K562 (cell line): ENCODE data around the gene CCNDBP1. TPM values are rescaled to one million over a fixed set of nuclear protein-coding genes. Genes with fewer than 3 reads are reported as not detected.
A peak's percentile ranks its signal among the peaks of the same experiment; 100 is the strongest.

Experiments used
- CHCHD3 ChIP-seq: fragments of 250-450 bp; sonication (Bioruptor Pico); IDR thresholded peaks from 2 replicates; pipeline ENCODE4 v2.1.2; 2022; ENCODE audit warnings: mild to moderate bottlenecking
- HNRNPK ChIP-seq: fragments of 200-400 bp; formaldehyde crosslinking; IDR thresholded peaks from one replicate; pipeline ENCODE4 v1.6.1; 2018; ENCODE audit warnings: mild to moderate bottlenecking, low read depth, low read length; ENCODE audit not compliant: poor library complexity, severe bottlenecking
- HNRNPUL1 ChIP-seq: fragments of 200-400 bp; formaldehyde crosslinking; IDR thresholded peaks from 2 replicates; pipeline ENCODE4 v1.6.1; 2017; ENCODE audit warnings: low read length
- HOMEZ ChIP-seq: fragments of 250-450 bp; sonication (Bioruptor Pico); IDR thresholded peaks from 2 replicates; pipeline ENCODE4 v1.4.0; 2020; ENCODE audit warnings: mild to moderate bottlenecking, moderate library complexity
- ID3 ChIP-seq, 2 experiments: fragments of 250-450 bp in 1 of 2; fragments of 450-650 bp in 1 of 2; sonication (Bioruptor Pico) in 1 of 2; IDR thresholded peaks; 2 replicates each; pipeline versions ENCODE4 v1.6.1 to v1.8.0; 2016 to 2021; ENCODE audit warnings: mild to moderate bottlenecking in 2 of 2, moderate library complexity in 2 of 2, missing compliant biosample characterization in 1 of 2, missing genetic modification characterization in 1 of 2
- IRF1 ChIP-seq: sonication (generic); formaldehyde crosslinking; IDR thresholded peaks from 2 replicates; pipeline ENCODE4 v1.8.0; 2022; ENCODE audit warnings: missing genetic modification reagents, mild to moderate bottlenecking, borderline replicate concordance
- PKNOX1 ChIP-seq: fragments of 450-650 bp; IDR thresholded peaks from 2 replicates; pipeline ENCODE4 v1.6.1; 2016
- RBM17 ChIP-seq: fragments of 200-400 bp; formaldehyde crosslinking; IDR thresholded peaks from 2 replicates; pipeline ENCODE4 v1.6.1; 2017; ENCODE audit warnings: low read depth, mild to moderate bottlenecking, low read length, borderline replicate concordance
- RBM39 ChIP-seq: fragments of 200-400 bp; formaldehyde crosslinking; optimal IDR thresholded peaks from 2 replicates; pipeline ENCODE3; 2018; ENCODE audit warnings: low read depth, low read length
- STAT6 ChIP-seq: sonication (generic); formaldehyde crosslinking; IDR thresholded peaks from 2 replicates; pipeline ENCODE4 v1.8.1; 2023; ENCODE audit warnings: mild to moderate bottlenecking, missing genetic modification reagents
- TAF9B ChIP-seq: fragments of 450-650 bp; IDR thresholded peaks from 2 replicates; pipeline ENCODE4 v1.6.1; 2018; ENCODE audit warnings: mild to moderate bottlenecking; ENCODE audit not compliant: partially characterized antibody
- TAL1 ChIP-seq: fragments of 450-650 bp; IDR thresholded peaks from 2 replicates; pipeline ENCODE4 v1.6.1; 2016; ENCODE audit warnings: mild to moderate bottlenecking
- TEAD1 ChIP-seq, 2 experiments: fragments of 450-650 bp in 1 of 2; sonication (generic) in 1 of 2; formaldehyde crosslinking; IDR thresholded peaks; 2 replicates each; pipeline versions ENCODE4 v1.4.0 to v1.8.0; 2020 to 2022; ENCODE audit warnings: mild to moderate bottlenecking in 2 of 2, missing genetic modification reagents in 1 of 2
- THAP12 ChIP-seq: fragments of 250-450 bp; sonication (Bioruptor Pico); IDR thresholded peaks from 2 replicates; pipeline ENCODE4 v1.9.0; 2021; ENCODE audit warnings: mild to moderate bottlenecking, inconsistent platforms
- WHSC1 ChIP-seq: IDR thresholded peaks from one replicate; pipeline ENCODE4 v1.6.1; 2012; ENCODE audit warnings: low read length, control low read depth, inconsistent platforms
- YBX1 ChIP-seq: fragments of 450-650 bp; IDR thresholded peaks from 2 replicates; pipeline ENCODE4 v1.7.1; 2016; ENCODE audit warnings: mild to moderate bottlenecking
- ZC3H11A ChIP-seq: IDR thresholded peaks from 2 replicates; pipeline ENCODE4 v1.6.1; 2012; ENCODE audit warnings: low read depth, low read length, improper control_type of control experiment
- ZNF431 ChIP-seq: sonication (generic); formaldehyde crosslinking; IDR thresholded peaks from 2 replicates; pipeline ENCODE4 v1.8.0; 2022; ENCODE audit warnings: mild to moderate bottlenecking, missing genetic modification reagents
- ZNF707 ChIP-seq: fragments of 250-450 bp; sonication (Bioruptor Pico); conservative IDR thresholded peaks from 2 replicates; pipeline ENCODE4 v1.8.0; 2022; ENCODE audit warnings: inconsistent platforms, mild to moderate bottlenecking, moderate library complexity
- polyA plus RNA-seq, 8 experiments: library from polyadenylated mRNA; depleted of rRNA in 4 of 8; stranded (reverse) in 5 of 8; unstranded in 3 of 8; fragments of >200 nt; fragmentation: Nextera tagmentation in 2 of 8; fragmentation: Illumina TruSeq in 1 of 8; extraction: Ambion mirVana in 2 of 8; extraction: Trizol in 1 of 8; gene quantifications; 2 replicates each; pipeline versions ENCODE4 v1.2.1 to v1.2.3, GENCODE V29; 2011 to 2014; ENCODE audit warnings: inconsistent platforms in 1 of 8, missing spikeins in 1 of 8
- total RNA-seq, 7 experiments: library from RNA; depleted of rRNA in 6 of 7; stranded (reverse); fragments of >200 nt in 6 of 7; fragmentation: Illumina TruSeq in 2 of 7; extraction: Trizol in 2 of 7; gene quantifications; 2 replicates each; pipeline versions ENCODE4 v1.2.1 to v1.2.3, GENCODE V29; 2011 to 2021; ENCODE audit warnings: low replicate concordance in 1 of 7

Gene CCNDBP1
- total and polyA plus RNA-seq, 9 of the 15 experiments (the other 6 are each of a cell fraction or from before 2014, with no cell fraction given) = 37.0 to 111 (median 55.5) TPM

- TF ChIP-seq THAP12 (CRISPR knock-in tag) (no peak), YBX1 (no peak), IRF1 (CRISPR knock-in tag) (no peak), RBM17 (no peak), TEAD1 (CRISPR knock-in tag; IDR thresholded peaks at IDR 0.05) (peak; percentile 76 to 84), STAT6 (CRISPR knock-in tag) (no peak), ID3 (CRISPR knock-in tag; IDR thresholded peaks at IDR 0.05) (no peak), ID3 (tag; IDR thresholded peaks at IDR 0.05) (no peak), RBM39 (no peak), TAF9B (no peak), PKNOX1 (peak; percentile 90), ZC3H11A (no peak), ZNF707 (CRISPR knock-in tag) (no peak), TAL1 (peak; percentile 42; the same call in 1 of the 2 replicates), CHCHD3 (CRISPR knock-in tag) (no peak), HNRNPUL1 (no peak), HNRNPK (no peak), WHSC1 (no peak), ZNF431 (CRISPR knock-in tag) (no peak), HOMEZ (CRISPR knock-in tag) (no peak)
Measured at GRCh38 chr15:43169888-43170287, 15.3 kb upstream of the CCNDBP1 start (continued).
